SU-DHL-6 (cell line): Measurements from ENCODE around the gene HOTAIR.

ENCODE experiments used
- H2AFZ ChIP-seq: fragments of 200-600 bp; sonication (generic); 2 replicates; pipeline ENCODE4 v1.6.1; 2014; ENCODE audit warnings: low read depth, mild to moderate bottlenecking, moderate library complexity, mixed read lengths, antibody characterized with exemption, low read length; ENCODE audit not compliant: severe bottlenecking
- H3F3A ChIP-seq: fragments of 200-600 bp; shearing (Covaris generic); 2 replicates; pipeline ENCODE4 v1.6.0; 2016; ENCODE audit warnings: antibody characterized with exemption, mild to moderate bottlenecking; ENCODE audit not compliant: insufficient read depth
- H3K27ac ChIP-seq: fragments of 200-600 bp; sonication (generic); 2 replicates; pipeline ENCODE4 v1.5.1; 2016; ENCODE audit warnings: low read depth, mild to moderate bottlenecking, low read length, moderate library complexity, mixed read lengths
- H3K27me3 ChIP-seq: fragments of 200-600 bp; sonication (generic), shearing (Covaris generic); 2 replicates; pipeline ENCODE4 v1.6.0; 2014; ENCODE audit warnings: mild to moderate bottlenecking, low read length
- H3K36me3 ChIP-seq: fragments of 200-600 bp; sonication (generic); 2 replicates; pipeline ENCODE4 v1.6.1; 2014; ENCODE audit warnings: mild to moderate bottlenecking, low read length, mixed read lengths
- H3K4me2 ChIP-seq: fragments of 300-600, 200-600 bp; shearing (Covaris generic), sonication (generic); 2 replicates; pipeline ENCODE4 v1.6.0; 2014; ENCODE audit warnings: low read length, low read depth, mild to moderate bottlenecking; ENCODE audit not compliant: poor library complexity, severe bottlenecking
- H3K4me3 ChIP-seq: fragments of 200-600 bp; sonication (generic); 2 replicates; pipeline ENCODE4 v1.5.1; 2014; ENCODE audit warnings: antibody characterized with exemption, low read length, mild to moderate bottlenecking, mixed read lengths; ENCODE audit not compliant: insufficient read depth, poor library complexity, severe bottlenecking
- H3K79me2 ChIP-seq: fragments of 200-600 bp; sonication (generic); 2 replicates; pipeline ENCODE4 v1.6.1; 2014; ENCODE audit warnings: mild to moderate bottlenecking, low read length, moderate library complexity; ENCODE audit not compliant: insufficient read depth
- H3K9ac ChIP-seq: fragments of 200-600 bp; sonication (generic); 2 replicates; pipeline ENCODE4 v1.7.0; 2014; ENCODE audit warnings: mild to moderate bottlenecking, low read length
- H3K9me2 ChIP-seq: fragments of 200-600 bp; sonication (generic); replicated peaks from 2 replicates; pipeline ENCODE4 v1.6.1; 2014; ENCODE audit warnings: low read length; ENCODE audit not compliant: insufficient read depth
- H3K9me3 ChIP-seq: fragments of 200-600 bp; sonication (generic); 2 replicates; pipeline ENCODE4 v1.6.1; 2014; ENCODE audit warnings: low read length, mixed read lengths; ENCODE audit not compliant: insufficient read depth
- H4K20me1 ChIP-seq: fragments of 200-600 bp; sonication (generic); 2 replicates; pipeline ENCODE4 v1.6.1; 2014; ENCODE audit warnings: low read depth, mild to moderate bottlenecking, antibody characterized with exemption, low read length, moderate library complexity, mixed read lengths
- EZH2phosphoT487 ChIP-seq: fragments of 200-600 bp; sonication (generic), shearing (Covaris generic); conservative IDR thresholded peaks from 2 replicates; pipeline ENCODE4 v1.6.1; 2018; ENCODE audit warnings: mild to moderate bottlenecking, antibody characterized with exemption, low read length, moderate library complexity, mixed read lengths
- TF ChIP-seq, protein P1 (sequence below): fragments of 200-600 bp; sonication (generic); IDR thresholded peaks from one replicate; pipeline ENCODE4 v1.5.1; 2017; ENCODE audit warnings: antibody characterized with exemption, mild to moderate bottlenecking, low read length, moderate library complexity; ENCODE audit not compliant: insufficient read depth, poor library complexity, severe bottlenecking

HOTAIR gene

DNA sequence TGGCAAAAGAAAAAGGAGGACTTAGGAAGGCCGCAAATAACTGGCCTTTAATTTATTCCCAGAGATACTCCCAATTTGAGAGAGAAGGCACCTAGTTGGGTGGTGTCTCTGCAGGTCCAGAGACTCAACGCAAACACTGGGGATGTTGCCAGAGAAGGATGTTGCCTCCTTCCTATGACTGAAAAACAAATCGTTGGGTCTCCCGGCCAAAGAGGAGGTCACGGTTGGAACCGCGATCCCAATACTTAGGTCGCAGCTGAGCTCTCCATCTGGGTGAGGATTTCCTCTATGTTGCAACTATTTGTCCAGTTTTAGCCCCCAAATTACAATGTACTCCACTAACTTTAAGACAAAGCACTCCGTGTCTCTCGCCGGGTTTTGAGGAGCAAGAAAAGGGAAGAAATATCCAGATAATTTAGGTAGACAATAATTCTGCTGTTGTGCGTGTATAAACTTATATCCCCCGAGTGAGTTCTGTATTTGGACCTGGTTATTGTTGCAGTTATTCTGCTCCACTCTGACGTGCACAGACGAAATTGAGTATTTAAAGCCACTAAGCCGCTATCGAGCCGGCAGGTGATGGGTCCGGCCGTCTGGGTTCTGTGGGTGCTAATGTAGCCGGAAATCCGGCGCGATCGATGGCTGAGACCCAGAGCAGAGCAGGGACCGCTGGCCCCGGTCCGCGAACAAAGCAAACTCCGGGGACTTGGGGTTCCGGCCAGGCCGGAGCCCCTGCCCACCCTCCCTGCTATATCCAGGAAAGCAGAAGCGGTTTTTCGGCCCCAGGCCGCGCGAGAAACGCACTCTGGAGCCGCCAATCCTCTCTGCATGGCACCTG, 14.3 kb downstream of the HOTAIR start:
- H4K20me1 ChIP-seq: no peaks in the 10 kb centered on the region
- TF ChIP-seq, protein P1, sequence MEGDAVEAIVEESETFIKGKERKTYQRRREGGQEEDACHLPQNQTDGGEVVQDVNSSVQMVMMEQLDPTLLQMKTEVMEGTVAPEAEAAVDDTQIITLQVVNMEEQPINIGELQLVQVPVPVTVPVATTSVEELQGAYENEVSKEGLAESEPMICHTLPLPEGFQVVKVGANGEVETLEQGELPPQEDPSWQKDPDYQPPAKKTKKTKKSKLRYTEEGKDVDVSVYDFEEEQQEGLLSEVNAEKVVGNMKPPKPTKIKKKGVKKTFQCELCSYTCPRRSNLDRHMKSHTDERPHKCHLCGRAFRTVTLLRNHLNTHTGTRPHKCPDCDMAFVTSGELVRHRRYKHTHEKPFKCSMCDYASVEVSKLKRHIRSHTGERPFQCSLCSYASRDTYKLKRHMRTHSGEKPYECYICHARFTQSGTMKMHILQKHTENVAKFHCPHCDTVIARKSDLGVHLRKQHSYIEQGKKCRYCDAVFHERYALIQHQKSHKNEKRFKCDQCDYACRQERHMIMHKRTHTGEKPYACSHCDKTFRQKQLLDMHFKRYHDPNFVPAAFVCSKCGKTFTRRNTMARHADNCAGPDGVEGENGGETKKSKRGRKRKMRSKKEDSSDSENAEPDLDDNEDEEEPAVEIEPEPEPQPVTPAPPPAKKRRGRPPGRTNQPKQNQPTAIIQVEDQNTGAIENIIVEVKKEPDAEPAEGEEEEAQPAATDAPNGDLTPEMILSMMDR: no peak
- TF ChIP-seq EZH2phosphoT487: no peak
- H3K4me2 ChIP-seq: no peak overlapping the region

DNA sequence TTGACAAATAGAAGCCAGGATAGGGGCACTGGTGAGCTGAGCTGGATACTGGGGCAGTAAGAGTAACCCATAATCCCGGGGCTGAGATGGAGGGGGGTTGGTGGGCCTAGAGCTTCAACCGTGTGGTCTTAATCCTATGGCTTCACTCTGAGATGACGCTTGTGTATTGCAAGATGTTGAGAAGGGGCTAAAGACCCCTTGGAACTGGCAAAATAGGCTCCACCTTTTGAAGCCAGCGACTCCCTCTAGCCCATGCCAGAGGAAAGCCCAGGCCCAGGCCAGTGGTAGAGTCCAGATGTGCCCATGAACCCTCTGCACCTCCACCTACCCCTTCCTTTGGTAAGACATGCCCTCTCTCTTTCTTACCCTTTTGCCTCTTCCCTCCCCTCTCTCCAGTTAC, 15.4 kb downstream of the HOTAIR start:
- Histone ChIP-seq H3K9me3 (no peaks in the 10 kb centered on the region), H3K4me2 (no peak overlapping the region), H3K9me2 (no peaks in the 10 kb centered on the region), H3K27me3 (no peaks in the 10 kb centered on the region), H3K36me3 (no peaks in the 10 kb centered on the region), H4K20me1 (no peaks in the 10 kb centered on the region), H3K4me3 (no peak overlapping the region), H3K27ac (no peak overlapping the region), H2AFZ (no peak overlapping the region), H3K79me2 (no peaks in the 10 kb centered on the region), H3F3A (no peaks in the 10 kb centered on the region), H3K9ac (no peak overlapping the region)
- TF ChIP-seq, protein P1: no peak
- TF ChIP-seq EZH2phosphoT487: no peak

More for the DNA sequence above, 14.3 kb downstream of the HOTAIR start:
- Histone ChIP-seq H3K27ac (no peak overlapping the region), H3F3A (no peaks in the 10 kb centered on the region), H2AFZ (no peak overlapping the region), H3K4me3 (no peak overlapping the region), H3K9me3 (no peaks in the 10 kb centered on the region), H3K36me3 (no peaks in the 10 kb centered on the region), H3K9me2 (no peaks in the 10 kb centered on the region), H3K9ac (no peak overlapping the region), H3K27me3 (0 out of 2 replicates have a peak, but pooled peaks cover 4% of the 10 kb centered on the region), H3K79me2 (no peaks in the 10 kb centered on the region)

DNA sequence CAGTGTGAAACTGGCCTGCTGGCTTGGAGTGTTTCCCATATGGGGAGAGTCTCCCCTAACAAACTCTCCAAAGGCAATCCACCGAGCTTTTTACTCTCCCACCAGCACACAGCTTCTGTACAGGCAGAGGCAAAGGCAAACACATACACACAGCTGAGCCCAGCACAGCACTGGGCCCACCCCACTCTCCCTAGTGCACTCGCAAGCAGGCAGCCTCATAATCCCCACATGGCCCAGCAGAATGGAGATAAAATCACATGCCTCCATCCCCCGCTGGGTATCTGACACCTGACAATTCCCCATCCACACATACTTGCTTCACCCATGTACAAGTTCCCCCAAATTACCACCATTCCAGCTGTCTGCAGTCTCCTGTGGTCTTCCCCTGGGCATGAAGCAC, 16.6 kb downstream of the HOTAIR start:
- Histone ChIP-seq H3K9me2 (no peaks in the 10 kb centered on the region), H2AFZ (no peak overlapping the region), H4K20me1 (no peaks in the 10 kb centered on the region), H3K4me3 (no peak overlapping the region), H3K79me2 (no peaks in the 10 kb centered on the region), H3F3A (no peaks in the 10 kb centered on the region), H3K27ac (no peak overlapping the region), H3K4me2 (no peak overlapping the region), H3K36me3 (no peaks in the 10 kb centered on the region), H3K9me3 (no peaks in the 10 kb centered on the region), H3K27me3 (no peaks in the 10 kb centered on the region), H3K9ac (no peak overlapping the region)
- no peak for TF ChIP-seq EZH2phosphoT487
- TF ChIP-seq, protein P1: no peak
